ENCODE results near the gene LRRC4C.

DNA sequence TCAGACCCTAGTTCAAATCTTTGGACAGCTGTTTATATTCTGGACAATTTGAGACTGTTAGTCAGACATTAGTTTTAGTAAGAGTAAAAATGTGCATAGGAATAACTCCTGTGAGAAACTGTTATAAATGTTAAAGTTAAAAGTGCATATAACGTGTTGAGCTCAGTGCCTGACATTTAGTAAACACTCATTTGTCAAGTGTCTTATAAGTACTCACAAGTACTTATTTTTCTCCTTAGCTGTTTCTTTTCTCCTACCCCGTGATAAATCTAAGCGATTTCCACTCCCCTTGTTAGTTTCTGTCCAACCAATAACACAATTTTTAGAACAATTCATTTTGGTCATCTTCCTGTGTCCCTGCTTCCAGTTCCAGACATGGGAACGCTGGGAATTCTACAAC is 59.3 kb downstream of the LRRC4C start:
- TF ChIP-seq CTCF (IDR thresholded peaks at IDR 0.05) (no peak), EZH2phosphoT487 (IDR thresholded peaks at IDR 0.05) (no peak), EZH2 (IDR thresholded peaks at IDR 0.05) (no peak)
